HUES6 (cell line): ENCODE measurements around the gene IL9.

Experiments used
- H3K27ac ChIP-seq: 2 replicates; pipeline ENCODE4 v1.7.0; 2013; ENCODE audit warnings: low read depth, mild to moderate bottlenecking, low read length, inconsistent platforms
- H3K27me3 ChIP-seq: 2 replicates; pipeline ENCODE4 v1.6.1; 2013; ENCODE audit warnings: low read length; ENCODE audit not compliant: control insufficient read depth, insufficient read depth
- H3K36me3 ChIP-seq: 2 replicates; pipeline ENCODE4 v1.6.1; 2013; ENCODE audit warnings: low read length; ENCODE audit not compliant: control insufficient read depth, insufficient read depth
- H3K4me1 ChIP-seq: 2 replicates; pipeline ENCODE4 v1.6.1; 2013; ENCODE audit warnings: low read length; ENCODE audit not compliant: control insufficient read depth, insufficient read depth
- H3K4me3 ChIP-seq: 2 replicates; pipeline ENCODE4 v1.5.1; 2013; ENCODE audit warnings: low read depth, low read length
- H3K9ac ChIP-seq: one replicate; pipeline ENCODE4 v1.6.1; 2013; ENCODE audit warnings: mild to moderate bottlenecking, low read length
- H3K9me3 ChIP-seq: 2 replicates; pipeline ENCODE4 v1.6.1; 2013; ENCODE audit warnings: low read depth, low read length; ENCODE audit not compliant: control insufficient read depth, insufficient read depth

IL9 gene

DNA sequence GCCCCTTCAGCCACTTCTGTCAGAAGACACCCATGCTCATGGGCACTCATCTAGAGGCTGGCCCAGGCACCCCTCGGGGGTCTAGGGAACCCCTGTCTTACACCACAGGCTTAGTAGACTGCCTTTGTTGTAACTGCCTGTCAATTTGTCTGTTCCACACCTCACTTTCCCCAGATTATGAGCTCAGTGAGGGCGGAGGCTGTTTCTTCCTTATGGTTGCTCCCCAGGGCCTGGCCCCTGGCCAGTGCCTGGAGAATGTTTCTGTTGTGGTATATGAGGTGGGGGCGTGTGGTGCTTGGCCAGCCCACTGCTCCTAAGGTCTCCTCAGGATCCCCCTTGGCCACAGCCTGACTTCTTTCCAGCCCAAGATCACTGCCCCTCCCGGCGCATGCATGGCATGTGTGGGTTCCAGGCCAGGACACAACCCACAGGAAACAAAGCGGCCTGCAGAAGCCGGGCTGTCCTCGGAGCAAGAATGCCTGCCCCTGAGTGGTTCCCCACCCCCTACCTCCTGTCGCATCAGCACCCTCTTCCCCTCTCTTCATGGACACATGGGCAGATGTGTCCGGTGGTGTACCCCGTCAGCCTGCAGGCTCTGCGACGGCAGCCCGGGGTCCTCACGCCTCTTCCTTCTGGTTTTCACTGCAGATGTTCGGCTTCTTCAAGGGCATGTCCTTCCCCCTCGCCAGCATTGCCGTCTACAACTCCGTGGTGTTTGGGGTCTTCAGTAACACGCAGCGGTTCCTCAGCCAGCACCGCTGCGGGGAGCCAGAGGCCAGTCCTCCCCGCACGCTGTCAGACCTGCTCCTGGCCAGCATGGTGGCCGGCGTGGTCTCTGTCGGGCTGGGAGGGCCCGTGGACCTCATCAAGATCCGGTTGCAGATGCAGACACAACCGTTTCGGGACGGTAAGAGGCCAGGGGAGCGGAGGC, 43.5 kb downstream of the IL9 start:
- no peaks in the 10 kb centered on the region; the same call in 1 of the 2 replicates for H3K27me3 ChIP-seq
- H3K9ac ChIP-seq: no peak overlapping the region
- no peak overlapping the region for H3K4me3 ChIP-seq
- peaks cover 3% of the 10 kb centered on the region for H3K9me3 ChIP-seq
- no peaks in the 10 kb centered on the region for H3K36me3 ChIP-seq
- no peaks in the 10 kb centered on the region for H3K4me1 ChIP-seq
- H3K27ac ChIP-seq: no peak overlapping the region

- H3K4me3 ChIP-seq: no peak overlapping the region
Observed at GRCh38 chr5:135851186-135851914, 44.3 kb downstream of the IL9 start.

DNA sequence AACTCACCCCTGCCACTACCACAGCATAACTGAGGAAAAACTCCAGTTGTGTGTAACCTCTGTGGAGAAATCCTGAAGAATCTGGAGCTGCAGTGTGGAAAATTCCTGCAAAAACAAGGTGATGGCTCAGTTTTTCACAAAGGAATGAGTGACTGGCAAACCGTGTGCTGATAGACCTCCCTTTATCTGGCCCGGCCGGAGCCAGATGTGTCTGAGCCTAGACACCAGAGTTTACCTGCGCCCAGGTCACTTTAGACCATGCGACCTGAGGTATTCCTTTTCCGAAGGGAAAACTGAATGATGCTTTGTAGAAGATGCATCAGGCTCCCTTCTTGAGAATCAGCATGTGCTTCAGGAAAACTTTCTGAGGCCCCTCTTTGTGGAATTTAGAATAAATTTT, 45.0 kb downstream of the IL9 start:
- no peak overlapping the region for H3K9ac ChIP-seq
- H3K36me3 ChIP-seq: no peaks in the 10 kb centered on the region
- H3K27me3 ChIP-seq: no peaks in the 10 kb centered on the region; the same call in 1 of the 2 replicates
- no peaks in the 10 kb centered on the region for H3K4me1 ChIP-seq
- no peaks in the 10 kb centered on the region; the same call in 1 of the 2 replicates for H3K9me3 ChIP-seq
- H3K27ac ChIP-seq: no peak overlapping the region
- H3K4me3 ChIP-seq: no peak overlapping the region

More at GRCh38 chr5:135851186-135851914, 44.3 kb downstream of the IL9 start:
- Histone ChIP-seq H3K36me3 (no peaks in the 10 kb centered on the region), H3K27ac (no peak overlapping the region), H3K9ac (no peak overlapping the region), H3K9me3 (no peaks in the 10 kb centered on the region; the same call in 1 of the 2 replicates), H3K4me1 (no peaks in the 10 kb centered on the region), H3K27me3 (no peaks in the 10 kb centered on the region; the same call in 1 of the 2 replicates)

- H3K4me1 ChIP-seq: no peaks in the 10 kb centered on the region
- no peaks in the 10 kb centered on the region; the same call in 1 of the 2 replicates for H3K27me3 ChIP-seq
- no peaks in the 10 kb centered on the region; the same call in 1 of the 2 replicates for H3K9me3 ChIP-seq
- H3K27ac ChIP-seq: no peak overlapping the region
- no peak overlapping the region for H3K4me3 ChIP-seq
- no peak overlapping the region for H3K9ac ChIP-seq
- no peaks in the 10 kb centered on the region for H3K36me3 ChIP-seq
Observed at GRCh38 chr5:135850231-135850630, 45.4 kb downstream of the IL9 start.

- Histone ChIP-seq H3K4me1 (no peaks in the 10 kb centered on the region), H3K27me3 (peaks cover 3% of the 10 kb centered on the region; the same call in 1 of the 2 replicates), H3K36me3 (no peaks in the 10 kb centered on the region), H3K27ac (no peak overlapping the region), H3K4me3 (no peak overlapping the region), H3K9ac (no peak overlapping the region), H3K9me3 (no peaks in the 10 kb centered on the region)
Observed at GRCh38 chr5:135847976-135848375, 47.7 kb downstream of the IL9 start.

- H3K4me1 ChIP-seq: no peaks in the 10 kb centered on the region
Observed at GRCh38 chr5:135846311-135846710, 49.3 kb downstream of the IL9 start.

GRCh38 chr5:135843571-135844337, 51.9 kb downstream of the IL9 start:
- Histone ChIP-seq H3K36me3 (no peaks in the 10 kb centered on the region), H3K4me1 (no peaks in the 10 kb centered on the region), H3K4me3 (no peak overlapping the region), H3K27ac (no peak overlapping the region), H3K27me3 (peaks cover 19% of the 10 kb centered on the region; the same call in 1 of the 2 replicates), H3K9ac (no peak overlapping the region), H3K9me3 (peaks cover 4% of the 10 kb centered on the region)

More at GRCh38 chr5:135846311-135846710, 49.3 kb downstream of the IL9 start:
- no peak overlapping the region for H3K9ac ChIP-seq
- H3K27ac ChIP-seq: no peak overlapping the region
- H3K9me3 ChIP-seq: no peaks in the 10 kb centered on the region
- no peaks in the 10 kb centered on the region for H3K36me3 ChIP-seq
- H3K27me3 ChIP-seq: peaks cover 12% of the 10 kb centered on the region; the same call in 1 of the 2 replicates
- no peak overlapping the region for H3K4me3 ChIP-seq

GRCh38 chr5:135842737-135843136, 52.9 kb downstream of the IL9 start:
- Histone ChIP-seq H3K9me3 (peaks cover 14% of the 10 kb centered on the region), H3K4me3 (no peak overlapping the region), H3K27me3 (peaks cover 19% of the 10 kb centered on the region; the same call in 1 of the 2 replicates), H3K36me3 (no peaks in the 10 kb centered on the region), H3K27ac (no peak overlapping the region), H3K9ac (no peak overlapping the region), H3K4me1 (no peaks in the 10 kb centered on the region)
